Mesendoderm (in vitro differentiated cells): ENCODE data around the gene OLIG1.

Source experiments
- DNase-seq: peaks from one replicate; pipeline ENCODE4 v3.0.0; 2013
- H2AK5ac ChIP-seq: 2 replicates; pipeline ENCODE4 v1.6.1; 2013; ENCODE audit warnings: low read length, inconsistent platforms
- H2BK120ac ChIP-seq: 2 replicates; pipeline ENCODE4 v1.6.1; 2013; ENCODE audit warnings: low read depth, mild to moderate bottlenecking, low read length, moderate library complexity, mixed read lengths
- H2BK15ac ChIP-seq: replicated peaks from 2 replicates; pipeline ENCODE4 v1.6.1; 2013; ENCODE audit warnings: low read depth, mild to moderate bottlenecking, moderate library complexity
- H2BK5ac ChIP-seq: 2 replicates; pipeline ENCODE4 v1.6.1; 2013; ENCODE audit warnings: low read length, inconsistent platforms
- H3K18ac ChIP-seq: 2 replicates; pipeline ENCODE4 v1.6.1; 2013; ENCODE audit warnings: mild to moderate bottlenecking, low read length, mixed read lengths
- H3K23ac ChIP-seq: one replicate; pipeline ENCODE4 v1.6.1; 2013; ENCODE audit warnings: low read length
- H3K27ac ChIP-seq: 2 replicates; pipeline ENCODE4 v1.5.1; 2013; ENCODE audit warnings: low read depth, mild to moderate bottlenecking, inconsistent platforms, low read length, moderate library complexity
- H3K27me3 ChIP-seq: 2 replicates; pipeline ENCODE4 v1.6.1; 2013; ENCODE audit warnings: low read length, control low read depth, mild to moderate bottlenecking, inconsistent platforms; ENCODE audit not compliant: insufficient read depth, poor library complexity
- H3K36me3 ChIP-seq: 2 replicates; pipeline ENCODE4 v1.6.1; 2013; ENCODE audit warnings: low read length, inconsistent platforms; ENCODE audit not compliant: control insufficient read depth, insufficient read depth
- H3K4ac ChIP-seq: one replicate; pipeline ENCODE4 v1.6.1; 2013; ENCODE audit warnings: low read depth, mild to moderate bottlenecking, low read length, moderate library complexity
- H3K4me1 ChIP-seq: 2 replicates; pipeline ENCODE4 v1.6.1; 2013; ENCODE audit warnings: low read depth, low read length, inconsistent platforms; ENCODE audit not compliant: control insufficient read depth
- H3K4me2 ChIP-seq: 2 replicates; pipeline ENCODE4 v1.6.1; 2013; ENCODE audit warnings: low read length
- H3K4me3 ChIP-seq: 2 replicates; pipeline ENCODE4 v1.5.1; 2013; ENCODE audit warnings: mild to moderate bottlenecking, low read length
- H3K56ac ChIP-seq: one replicate; pipeline ENCODE4 v1.6.1; 2013; ENCODE audit warnings: low read length
- H3K79me1 ChIP-seq: 2 replicates; pipeline ENCODE4 v1.6.1; 2013; ENCODE audit warnings: low read length, inconsistent platforms
- H3K79me2 ChIP-seq: 2 replicates; pipeline ENCODE4 v1.6.1; 2013; ENCODE audit warnings: mild to moderate bottlenecking, low read length; ENCODE audit not compliant: control insufficient read depth, insufficient read depth
- H3K9ac ChIP-seq: 2 replicates; pipeline ENCODE4 v1.6.1; 2013; ENCODE audit warnings: low read length, inconsistent platforms
- H4K5ac ChIP-seq: one replicate; pipeline ENCODE4 v1.6.1; 2013; ENCODE audit warnings: low read length
- H4K8ac ChIP-seq: one replicate; pipeline ENCODE4 v1.6.1; 2013; ENCODE audit warnings: low read depth, mild to moderate bottlenecking, control low read depth, low read length, moderate library complexity
- WGBS: extraction: QIAGEN DNeasy Blood & Tissue Kit; methylation state at CpG from one replicate; pipeline ENCODE4 v1.1.7; 2013; ENCODE audit warnings: low lambda C conversion rate, missing lambda C conversion rate; ENCODE audit not compliant: insufficient coverage; ENCODE audit errors: extremely low coverage; 5-methylcytosine and 5-hydroxymethylcytosine counted together

Gene OLIG1

DNA sequence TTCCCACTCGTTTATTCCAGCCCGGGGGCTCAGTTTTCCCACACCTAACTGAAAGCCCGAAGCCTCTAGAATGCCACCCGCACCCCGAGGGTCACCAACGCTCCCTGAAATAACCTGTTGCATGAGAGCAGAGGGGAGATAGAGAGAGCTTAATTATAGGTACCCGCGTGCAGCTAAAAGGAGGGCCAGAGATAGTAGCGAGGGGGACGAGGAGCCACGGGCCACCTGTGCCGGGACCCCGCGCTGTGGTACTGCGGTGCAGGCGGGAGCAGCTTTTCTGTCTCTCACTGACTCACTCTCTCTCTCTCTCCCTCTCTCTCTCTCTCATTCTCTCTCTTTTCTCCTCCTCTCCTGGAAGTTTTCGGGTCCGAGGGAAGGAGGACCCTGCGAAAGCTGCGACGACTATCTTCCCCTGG, 43.5 kb upstream of the OLIG1 start:
- H2AK5ac ChIP-seq = no peak overlapping the region
- H3K79me2 ChIP-seq = no peaks in the 10 kb centered on the region
- no peaks in the 10 kb centered on the region for H3K79me1 ChIP-seq
- no peak overlapping the region for H4K5ac ChIP-seq
- no peak overlapping the region for H2BK120ac ChIP-seq
- H3K4me2 ChIP-seq = no peak overlapping the region
- no peak overlapping the region for H3K9ac ChIP-seq
- H3K56ac ChIP-seq = no peak overlapping the region
- H2BK5ac ChIP-seq = no peak overlapping the region
- no CpG with 5 or more reads among the region's 21 CpGs for WGBS
- no peak for DNase-seq
- H3K4me3 ChIP-seq = no peak overlapping the region
- no peak overlapping the region for H3K23ac ChIP-seq
- no peak overlapping the region for H3K4ac ChIP-seq
- no peak overlapping the region for H3K18ac ChIP-seq
- H3K4me1 ChIP-seq = no peaks in the 10 kb centered on the region
- no peaks in the 10 kb centered on the region for H3K36me3 ChIP-seq
- peaks cover 89% of the 10 kb centered on the region for H3K27me3 ChIP-seq
- no peak overlapping the region for H2BK15ac ChIP-seq
- H4K8ac ChIP-seq = no peak overlapping the region
- no peak overlapping the region for H3K27ac ChIP-seq

DNA sequence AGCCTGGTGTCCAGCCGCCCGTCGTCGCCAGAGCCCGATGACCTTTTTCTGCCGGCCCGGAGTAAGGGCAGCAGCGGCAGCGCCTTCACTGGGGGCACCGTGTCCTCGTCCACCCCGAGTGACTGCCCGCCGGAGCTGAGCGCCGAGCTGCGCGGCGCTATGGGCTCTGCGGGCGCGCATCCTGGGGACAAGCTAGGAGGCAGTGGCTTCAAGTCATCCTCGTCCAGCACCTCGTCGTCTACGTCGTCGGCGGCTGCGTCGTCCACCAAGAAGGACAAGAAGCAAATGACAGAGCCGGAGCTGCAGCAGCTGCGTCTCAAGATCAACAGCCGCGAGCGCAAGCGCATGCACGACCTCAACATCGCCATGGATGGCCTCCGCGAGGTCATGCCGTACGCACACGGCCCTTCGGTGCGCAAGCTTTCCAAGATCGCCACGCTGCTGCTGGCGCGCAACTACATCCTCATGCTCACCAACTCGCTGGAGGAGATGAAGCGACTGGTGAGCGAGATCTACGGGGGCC, 43.0 kb upstream of the OLIG1 start:
- Histone ChIP-seq H3K79me1 (no peaks in the 10 kb centered on the region), H3K4me2 (no peak overlapping the region), H2BK5ac (no peak overlapping the region), H3K4me3 (no peak overlapping the region), H2BK120ac (no peak overlapping the region), H3K27ac (no peak overlapping the region), H3K23ac (no peak overlapping the region), H3K4me1 (no peaks in the 10 kb centered on the region), H2BK15ac (no peak overlapping the region), H4K5ac (no peak overlapping the region), H3K4ac (no peak overlapping the region), H2AK5ac (no peak overlapping the region), H3K36me3 (no peaks in the 10 kb centered on the region), H3K18ac (no peak overlapping the region), H3K56ac (no peak overlapping the region), H3K27me3 (peaks cover 89% of the 10 kb centered on the region), H3K9ac (no peak overlapping the region), H4K8ac (no peak overlapping the region), H3K79me2 (no peaks in the 10 kb centered on the region)
- no peak for DNase-seq
- whole genome bisulfite sequencing = no CpG with 5 or more reads among the region's 54 CpGs

DNA sequence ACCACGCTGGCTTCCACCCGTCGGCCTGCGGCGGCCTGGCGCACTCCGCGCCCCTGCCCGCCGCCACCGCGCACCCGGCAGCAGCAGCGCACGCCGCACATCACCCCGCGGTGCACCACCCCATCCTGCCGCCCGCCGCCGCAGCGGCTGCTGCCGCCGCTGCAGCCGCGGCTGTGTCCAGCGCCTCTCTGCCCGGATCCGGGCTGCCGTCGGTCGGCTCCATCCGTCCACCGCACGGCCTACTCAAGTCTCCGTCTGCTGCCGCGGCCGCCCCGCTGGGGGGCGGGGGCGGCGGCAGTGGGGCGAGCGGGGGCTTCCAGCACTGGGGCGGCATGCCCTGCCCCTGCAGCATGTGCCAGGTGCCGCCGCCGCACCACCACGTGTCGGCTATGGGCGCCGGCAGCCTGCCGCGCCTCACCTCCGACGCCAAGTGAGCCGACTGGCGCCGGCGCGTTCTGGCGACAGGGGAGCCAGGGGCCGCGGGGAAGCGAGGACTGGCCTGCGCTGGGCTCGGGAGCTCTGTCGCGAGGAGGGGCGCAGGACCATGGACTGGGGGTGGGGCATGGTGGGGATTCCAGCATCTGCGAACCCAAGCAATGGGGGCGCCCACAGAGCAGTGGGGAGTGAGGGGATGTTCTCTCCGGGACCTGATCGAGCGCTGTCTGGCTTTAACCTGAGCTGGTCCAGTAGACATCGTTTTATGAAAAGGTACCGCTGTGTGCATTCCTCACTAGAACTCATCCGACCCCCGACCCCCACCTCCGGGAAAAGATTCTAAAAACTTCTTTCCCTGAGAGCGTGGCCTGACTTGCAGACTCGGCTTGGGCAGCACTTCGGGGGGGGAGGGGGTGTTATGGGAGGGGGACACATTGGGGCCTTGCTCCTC, 42.3 kb upstream of the OLIG1 start:
- DNase-seq = no peak
- H4K8ac ChIP-seq = no peak overlapping the region
- no peak overlapping the region for H3K23ac ChIP-seq
- H2BK5ac ChIP-seq = no peak overlapping the region
- H3K9ac ChIP-seq = no peak overlapping the region
- H3K27me3 ChIP-seq = peaks cover 89% of the 10 kb centered on the region
- no peak overlapping the region for H3K56ac ChIP-seq
- WGBS = no CpG with 5 or more reads among the region's 85 CpGs
- no peaks in the 10 kb centered on the region for H3K36me3 ChIP-seq
- no peaks in the 10 kb centered on the region for H3K79me1 ChIP-seq
- no peak overlapping the region for H4K5ac ChIP-seq
- no peak overlapping the region for H2AK5ac ChIP-seq
- no peak overlapping the region for H3K27ac ChIP-seq
- no peak overlapping the region for H3K18ac ChIP-seq
- no peaks in the 10 kb centered on the region for H3K79me2 ChIP-seq
- H2BK120ac ChIP-seq = no peak overlapping the region
- H3K4me3 ChIP-seq = no peak overlapping the region
- no peak overlapping the region for H3K4ac ChIP-seq
- H3K4me2 ChIP-seq = no peak overlapping the region
- no peak overlapping the region for H2BK15ac ChIP-seq
- no peaks in the 10 kb centered on the region for H3K4me1 ChIP-seq

DNA sequence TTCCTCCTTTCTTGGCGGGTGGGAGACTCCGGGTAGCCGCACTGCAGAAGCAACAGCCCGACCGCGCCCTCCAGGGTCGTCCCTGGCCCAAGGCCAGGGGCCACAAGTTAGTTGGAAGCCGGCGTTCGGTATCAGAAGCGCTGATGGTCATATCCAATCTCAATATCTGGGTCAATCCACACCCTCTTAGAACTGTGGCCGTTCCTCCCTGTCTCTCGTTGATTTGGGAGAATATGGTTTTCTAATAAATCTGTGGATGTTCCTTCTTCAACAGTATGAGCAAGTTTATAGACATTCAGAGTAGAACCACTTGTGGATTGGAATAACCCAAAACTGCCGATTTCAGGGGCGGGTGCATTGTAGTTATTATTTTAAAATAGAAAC, 41.7 kb upstream of the OLIG1 start:
- H3K4me3 ChIP-seq = no peak overlapping the region
- H3K4me2 ChIP-seq = no peak overlapping the region
- no peaks in the 10 kb centered on the region for H3K79me1 ChIP-seq
- no peaks in the 10 kb centered on the region for H3K4me1 ChIP-seq
- no peaks in the 10 kb centered on the region for H3K36me3 ChIP-seq
- no peak overlapping the region for H2AK5ac ChIP-seq
- H2BK15ac ChIP-seq = no peak overlapping the region
- H4K8ac ChIP-seq = no peak overlapping the region
- H3K27ac ChIP-seq = no peak overlapping the region
- no peak overlapping the region for H3K56ac ChIP-seq
- no peak overlapping the region for H2BK120ac ChIP-seq
- no peak for DNase-seq
- no peak overlapping the region for H3K23ac ChIP-seq
- WGBS = no CpG with 5 or more reads among the region's 15 CpGs
- H3K9ac ChIP-seq = no peak overlapping the region
- H3K18ac ChIP-seq = no peak overlapping the region
- no peak overlapping the region for H4K5ac ChIP-seq
- no peak overlapping the region for H3K4ac ChIP-seq
- no peaks in the 10 kb centered on the region for H3K79me2 ChIP-seq
- H2BK5ac ChIP-seq = no peak overlapping the region
- H3K27me3 ChIP-seq = peaks cover 87% of the 10 kb centered on the region

DNA sequence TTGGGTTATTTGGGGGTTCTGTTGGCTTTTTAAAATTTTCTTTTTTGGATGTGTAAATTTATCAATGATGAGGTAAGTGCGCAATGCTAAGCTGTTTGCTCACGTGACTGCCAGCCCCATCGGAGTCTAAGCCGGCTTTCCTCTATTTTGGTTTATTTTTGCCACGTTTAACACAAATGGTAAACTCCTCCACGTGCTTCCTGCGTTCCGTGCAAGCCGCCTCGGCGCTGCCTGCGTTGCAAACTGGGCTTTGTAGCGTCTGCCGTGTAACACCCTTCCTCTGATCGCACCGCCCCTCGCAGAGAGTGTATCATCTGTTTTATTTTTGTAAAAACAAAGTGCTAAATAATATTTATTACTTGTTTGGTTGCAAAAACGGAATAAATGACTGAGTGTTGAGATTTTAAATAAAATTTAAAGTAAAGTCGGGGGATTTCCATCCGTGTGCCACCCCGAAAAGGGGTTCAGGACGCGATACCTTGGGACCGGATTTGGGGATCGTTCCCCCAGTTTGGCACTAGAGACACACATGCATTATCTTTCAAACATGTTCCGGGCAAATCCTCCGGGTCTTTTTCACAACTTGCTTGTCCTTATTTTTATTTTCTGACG, 41.1 kb upstream of the OLIG1 start:
- no peak overlapping the region for H3K56ac ChIP-seq
- H3K79me2 ChIP-seq = no peaks in the 10 kb centered on the region
- H3K27ac ChIP-seq = no peak overlapping the region
- H2BK15ac ChIP-seq = no peak overlapping the region
- H3K4me1 ChIP-seq = no peaks in the 10 kb centered on the region
- no peak overlapping the region for H4K8ac ChIP-seq
- H2BK5ac ChIP-seq = no peak overlapping the region
- no peak overlapping the region for H3K4me3 ChIP-seq
- no peak for DNase-seq
- H3K4ac ChIP-seq = no peak overlapping the region
- H3K36me3 ChIP-seq = no peaks in the 10 kb centered on the region
- H3K18ac ChIP-seq = no peak overlapping the region
- H2AK5ac ChIP-seq = no peak overlapping the region
- no peak overlapping the region for H3K23ac ChIP-seq
- H4K5ac ChIP-seq = no peak overlapping the region
- no peak overlapping the region for H3K9ac ChIP-seq
- 100% methylated on average over 1 of the region's 28 CpGs for WGBS
- H3K27me3 ChIP-seq = peaks cover 86% of the 10 kb centered on the region
- H3K4me2 ChIP-seq = no peak overlapping the region
- no peaks in the 10 kb centered on the region for H3K79me1 ChIP-seq
- H2BK120ac ChIP-seq = no peak overlapping the region
